Left lobe of liver (tissue), 1 donor: ENCODE results near the gene PIGQ. TPM values are rescaled to one million over a fixed set of nuclear protein-coding genes. Genes with fewer than 3 reads are reported as not detected.

Source experiments
- total RNA-seq: library from RNA; stranded (reverse); gene quantifications from one replicate; pipeline ENCODE4 v1.2.1, GENCODE V29; 2021
- donor health status: DM: no; HTN: yes; CAD: no.

The PIGQ gene
- total RNA-seq, 1 donor from 2014 or later = 42.1 TPM

Other genes with a start within 250 kb of the PIGQ start
- gene AXIN1, start 217.2 kb upstream of the PIGQ start, total RNA-seq = 8.5 TPM
- 36.1 TPM for gene MRPL28, start 199.4 kb upstream of the PIGQ start, total RNA-seq
- 32.6 TPM for gene PGAP6, start 188.0 kb upstream of the PIGQ start, total RNA-seq
- 64.9 TPM for gene NME4, start 172.8 kb upstream of the PIGQ start, total RNA-seq
- 109 TPM for gene DECR2, start 168.1 kb upstream of the PIGQ start, total RNA-seq
- 24.1 TPM for gene RAB11FIP3, start 144.3 kb upstream of the PIGQ start, total RNA-seq
- gene CAPN15, start 42.3 kb upstream of the PIGQ start, total RNA-seq = 31.6 TPM
- not detected for gene PRR35, start 9.6 kb upstream of the PIGQ start, total RNA-seq
- gene NHLRC4, start 3.0 kb upstream of the PIGQ start, total RNA-seq = 0.28 TPM
- 15.5 TPM for gene RAB40C, start 20.1 kb downstream of the PIGQ start, total RNA-seq
- 0.96 TPM for gene WFIKKN1, start 61.0 kb downstream of the PIGQ start, total RNA-seq
- 33.2 TPM for gene METTL26, start 66.3 kb downstream of the PIGQ start, total RNA-seq
- 101 TPM for gene MCRIP2, start 71.9 kb downstream of the PIGQ start, total RNA-seq
- gene WDR90, start 79.4 kb downstream of the PIGQ start, total RNA-seq = 17.2 TPM
- gene RHOT2, start 98.2 kb downstream of the PIGQ start, total RNA-seq = 57.9 TPM
- gene RHBDL1, start 105.7 kb downstream of the PIGQ start, total RNA-seq = 1.1 TPM
- gene STUB1, start 110.4 kb downstream of the PIGQ start, total RNA-seq = 56.2 TPM
- 40.5 TPM for gene JMJD8, start 114.4 kb downstream of the PIGQ start, total RNA-seq
- gene WDR24, start 120.4 kb downstream of the PIGQ start, total RNA-seq = 12.2 TPM
- 0.30 TPM for gene FBXL16, start 135.8 kb downstream of the PIGQ start, total RNA-seq
- gene METRN, start 145.2 kb downstream of the PIGQ start, total RNA-seq = 60.0 TPM
- gene ANTKMT, start 151.2 kb downstream of the PIGQ start, total RNA-seq = 37.1 TPM
- gene CCDC78, start 156.5 kb downstream of the PIGQ start, total RNA-seq = 0.38 TPM
- 1.2 TPM for gene HAGHL, start 157.1 kb downstream of the PIGQ start, total RNA-seq
- gene CIAO3, start 171.0 kb downstream of the PIGQ start, total RNA-seq = 18.3 TPM
- 0.08 TPM for gene MSLN, start 190.8 kb downstream of the PIGQ start, total RNA-seq
- gene RPUSD1, start 218.4 kb downstream of the PIGQ start, total RNA-seq = 9.0 TPM
- 6.4 TPM for gene CHTF18, start 218.7 kb downstream of the PIGQ start, total RNA-seq
- gene GNG13, start 230.8 kb downstream of the PIGQ start, total RNA-seq = not detected